ENCODE measurements around the gene SOX5. TPM values are rescaled to one million over a fixed set of nuclear protein-coding genes. Genes with fewer than 3 reads are reported as not detected.
A peak's percentile ranks its signal among the peaks of the same experiment; 100 is the strongest.

Gene SOX5
- total and polyA plus RNA-seq, 9 of the 15 experiments (the other 6 are each of a cell fraction or from before 2014, with no cell fraction given): 8.3 to 16.5 (median 11.9) TPM

GRCh38 chr12:23669691-23670090 lies 279.8 kb downstream of the SOX5 start:
- ChIA-PET POLR2A (no interaction called here), CTCF (ENCODE audit: low intra/inter-chr PET ratio) (no interaction called here)
- H2AFZ ChIP-seq (ENCODE audit: low read depth, low read length): peak overlapping the region; percentile 37; the same call in 1 of the 2 replicates
- H3K9me3 ChIP-seq (replicated peaks; ENCODE audit: control insufficient read depth, insufficient read depth, low read depth, low read length): no peaks in the 10 kb centered on the region
- H3K79me2 ChIP-seq (ENCODE audit: control insufficient read depth, insufficient read depth, low read length): no peaks in the 10 kb centered on the region; the same call in 2 of the 3 replicates
- no peak overlapping the region for H3K9ac ChIP-seq (ENCODE audit: insufficient read depth in 1 of 2, low read depth in 2 of 2, low read length in 2 of 2)
- in situ Hi-C loops (cut with MboI): no loop called here
- intact Hi-C loops (cut with micrococcal nuclease): loop anchor here (10.0 kb wide), 1 partner anchor 65 kb away; no protein-coding TSS in a partner anchor
- H4K20me1 ChIP-seq (replicated peaks; ENCODE audit: control insufficient read depth, insufficient read depth, low read length): no peaks in the 10 kb centered on the region
- no peaks in the 10 kb centered on the region for H3K36me3 ChIP-seq (ENCODE audit: control insufficient read depth, insufficient read depth, low read length)
- peak; percentile 83 for ATAC-seq
- no peaks in the 10 kb centered on the region; a peak in 1 of 5 replicates for H3K4me1 ChIP-seq (replicated peaks in 1 of 2; ENCODE audit: control insufficient read depth in 2 of 2, insufficient read depth in 2 of 2, low read length in 2 of 2)
- peak in 2 of 4 experiments; percentile 13 to 46 for DNase-seq (ENCODE audit: extremely low read depth in 1 of 4, low spot score in 3 of 4)
- H3K9me1 ChIP-seq (ENCODE audit: control insufficient read depth, insufficient read depth, low read length): no peaks in the 10 kb centered on the region
- no peak for FAIRE-seq
- H3K27ac ChIP-seq (ENCODE audit: extremely low read depth, low read depth, low read length): no peak overlapping the region; the same call in 2 of the 3 replicates
- no peak overlapping the region for H3K4me3 ChIP-seq
- WGBS (ENCODE audit: insufficient coverage, low coverage, missing lambda C conversion rate): 41% methylated on average over 6 of the region's 6 CpGs
- H3K4me2 ChIP-seq (ENCODE audit: insufficient read depth, low read length): no peak overlapping the region
- BruUV-seq (replicated peaks): no TSS peak
- no peaks in the 10 kb centered on the region for H3K27me3 ChIP-seq (ENCODE audit: control insufficient read depth in 2 of 2, insufficient read depth in 2 of 2, low read length in 2 of 2)
- TF ChIP-seq NR2F6 (CRISPR knock-in tag; IDR thresholded peaks at IDR 0.05) (no peak), ZNF384 (IDR thresholded peaks at IDR 0.05; ENCODE audit: low read depth, low read length) (no peak), NFRKB (IDR thresholded peaks at IDR 0.05; ENCODE audit: low read depth) (no peak), CHD4 (IDR thresholded peaks at IDR 0.05; ENCODE audit: insufficient read depth, insufficient replicate concordance, low read depth, low read length, poor library complexity, severe bottlenecking) (no peak), NUFIP1 (IDR thresholded peaks at IDR 0.05; ENCODE audit: partially characterized antibody) (no peak), ERF (CRISPR knock-in tag; IDR thresholded peaks at IDR 0.05) (no peak), NCOA6 (IDR thresholded peaks at IDR 0.05) (no peak), NR4A1 (CRISPR knock-in tag; IDR thresholded peaks at IDR 0.05) (no peak), NR4A1 (tag; IDR thresholded peaks at IDR 0.05) (no peak), USF2 (CRISPR knock-in tag; IDR thresholded peaks at IDR 0.05) (no peak), SUPT5H (IDR thresholded peaks at IDR 0.05) (no peak), ZNF3 (CRISPR knock-in tag; IDR thresholded peaks at IDR 0.05) (no peak), PHF8 (IDR thresholded peaks at IDR 0.05; ENCODE audit: borderline replicate concordance, low read length) (no peak), FOXA3 (CRISPR knock-in tag; conservative IDR thresholded peaks at IDR 0.05 in 1 of 2, IDR thresholded peaks at IDR 0.05 in 1 of 2) (no peak), HBP1 (CRISPR knock-in tag; IDR thresholded peaks at IDR 0.05) (no peak), ASH1L (IDR thresholded peaks at IDR 0.05; ENCODE audit: borderline replicate concordance, low read depth, partially characterized antibody) (no peak), CREM (IDR thresholded peaks at IDR 0.05; ENCODE audit: low read depth) (0 out of 2 replicates have a peak, but pooled peaks have one; percentile 41), ZNF778 (CRISPR knock-in tag; IDR thresholded peaks at IDR 0.05) (no peak), DEAF1 (CRISPR knock-in tag; IDR thresholded peaks at IDR 0.05) (peak; percentile 34; the same call in 1 of the 2 replicates), ZNF146 (CRISPR knock-in tag; IDR thresholded peaks at IDR 0.05; ENCODE audit: unreplicated experiment) (no peak)
